K562 (cell line): ENCODE measurements around the gene GSTA5. TPM values are rescaled to one million over a fixed set of nuclear protein-coding genes. Genes with fewer than 3 reads are reported as not detected.
A peak's percentile ranks its signal among the peaks of the same experiment; 100 is the strongest.

Experiments
- ATAC-seq: fragments of 200-7000 bp; cut with Tn5 transposase; 3 replicates; pipeline ENCODE4 v1.9.1; 2020; ENCODE audit warnings: moderate library complexity
- BruUV-seq: library from RNA; stranded (reverse); fragments of 400-500 nt; replicated peaks from 2 replicates; lab custom pipeline; 2021; lab: Mats Ljungman, UMichigan
- CTCF ChIA-PET: fragments of 300-600 bp; formaldehyde crosslinking; extraction: SDS; loops from one replicate; lab custom pipeline; 2021; ENCODE audit warnings: low intra/inter-chr PET ratio; lab: Yijun Ruan, JAX
- POLR2A ChIA-PET: fragments of 300-600, 350-650 bp; sonication (Branson Sonifier 250); formaldehyde crosslinking; extraction: SDS; loops from one replicate; lab custom pipeline; 2021; ENCODE audit warnings: antibody characterized with exemption, inconsistent platforms; lab: Yijun Ruan, JAX
- DNase-seq, 4 experiments: peaks; one replicate each; pipeline versions ENCODE4 v3.0.0 to v3.0.0-alpha.2; 2011 to 2018; ENCODE audit warnings: low spot score in 3 of 4, mixed read lengths in 3 of 4; ENCODE audit errors: extremely low read depth in 1 of 4
- FAIRE-seq: peaks from 2 replicates; lab custom pipeline; 2011; peaks lifted over from hg19 to GRCh38; lab: Jason Lieb, UNC
- H2AFZ ChIP-seq: 2 replicates; pipeline ENCODE4 v1.6.0; 2011; ENCODE audit warnings: low read depth, low read length, control low read depth, inconsistent platforms
- H3K27ac ChIP-seq: fragments of 200-600 bp; 3 replicates; pipeline ENCODE4 v1.8.0; 2011; ENCODE audit warnings: low read depth, mild to moderate bottlenecking, control low read depth, inconsistent platforms, low read length, moderate library complexity, mixed read lengths; ENCODE audit errors: extremely low read depth
- H3K27me3 ChIP-seq, 2 experiments: fragments of 300-600 bp in 1 of 2; 2 replicates in 1 of 2; 3 replicates in 1 of 2; pipeline versions ENCODE4 v1.6.0 to v1.8.0; 2011; ENCODE audit warnings: inconsistent platforms in 2 of 2, low read length in 2 of 2, mild to moderate bottlenecking in 1 of 2, mixed read lengths in 1 of 2, moderate library complexity in 1 of 2; ENCODE audit not compliant: control insufficient read depth in 2 of 2, insufficient read depth in 2 of 2
- H3K36me3 ChIP-seq: fragments of 300-600 bp; 3 replicates; pipeline ENCODE4 v1.8.0; 2011; ENCODE audit warnings: mild to moderate bottlenecking, low read length, inconsistent platforms; ENCODE audit not compliant: control insufficient read depth, insufficient read depth
- H3K4me1 ChIP-seq, 2 experiments: fragments of 200-600 bp in 1 of 2; replicated peaks in 1 of 2; 2 replicates in 1 of 2; 3 replicates in 1 of 2; pipeline versions ENCODE4 v1.5.1 to v1.8.0; 2011; ENCODE audit warnings: inconsistent platforms in 2 of 2, low read length in 2 of 2, mild to moderate bottlenecking in 1 of 2, mixed read lengths in 1 of 2, moderate library complexity in 1 of 2; ENCODE audit not compliant: control insufficient read depth in 2 of 2, insufficient read depth in 2 of 2
- H3K4me2 ChIP-seq: 2 replicates; pipeline ENCODE4 v1.6.1; 2011; ENCODE audit warnings: low read length, control low read depth, inconsistent platforms, mixed read lengths; ENCODE audit not compliant: insufficient read depth
- H3K4me3 ChIP-seq: fragments of 200-600 bp; sonication (generic), shearing (Covaris generic); 2 replicates; pipeline ENCODE4 v1.5.1; 2016; ENCODE audit warnings: control low read depth, inconsistent platforms
- H3K79me2 ChIP-seq: fragments of 200-600 bp; 3 replicates; pipeline ENCODE4 v1.8.0; 2011; ENCODE audit warnings: low read length, inconsistent platforms; ENCODE audit not compliant: control insufficient read depth, insufficient read depth
- H3K9ac ChIP-seq, 2 experiments: 2 replicates each; pipeline versions ENCODE4 v1.6.0 to v1.6.1; 2011; ENCODE audit warnings: low read depth in 2 of 2, low read length in 2 of 2, control low read depth in 1 of 2, inconsistent platforms in 1 of 2, mild to moderate bottlenecking in 1 of 2, mixed read lengths in 1 of 2; ENCODE audit not compliant: insufficient read depth in 1 of 2
- H3K9me1 ChIP-seq: one replicate; pipeline ENCODE4 v1.6.0; 2011; ENCODE audit warnings: inconsistent platforms, mild to moderate bottlenecking, low read length, moderate library complexity; ENCODE audit not compliant: control insufficient read depth, insufficient read depth
- H3K9me3 ChIP-seq: replicated peaks from 2 replicates; pipeline ENCODE4 v1.5.1; 2011; ENCODE audit warnings: low read depth, low read length, inconsistent platforms; ENCODE audit not compliant: control insufficient read depth, insufficient read depth
- H4K20me1 ChIP-seq: replicated peaks from 2 replicates; pipeline ENCODE4 v1.6.1; 2011; ENCODE audit warnings: low read length, inconsistent platforms, mixed read lengths; ENCODE audit not compliant: control insufficient read depth, insufficient read depth
- CHAMP1 ChIP-seq: fragments of 450-650 bp; IDR thresholded peaks from 2 replicates; pipeline ENCODE4 v1.6.1; 2016; ENCODE audit warnings: mild to moderate bottlenecking
- FOSL1 ChIP-seq: fragments of 200-800 bp; sonication (Bioruptor generic); conservative IDR thresholded peaks from 2 replicates; pipeline ENCODE4 v1.6.1; 2016; ENCODE audit warnings: missing genetic modification characterization, missing compliant biosample characterization
- HDAC1 ChIP-seq, 2 experiments: fragments of 450-650 bp; IDR thresholded peaks; 2 replicates each; pipeline ENCODE4 v1.6.1; 2016 to 2017; ENCODE audit warnings: inconsistent platforms in 1 of 2, mild to moderate bottlenecking in 1 of 2, moderate library complexity in 1 of 2
- KAT8 ChIP-seq: fragments of 450-650 bp; IDR thresholded peaks from 2 replicates; pipeline ENCODE4 v1.6.1; 2016; ENCODE audit warnings: low read depth, mild to moderate bottlenecking
- MLLT1 ChIP-seq, 2 experiments: fragments of 450-650 bp; IDR thresholded peaks; 2 replicates each; pipeline ENCODE4 v1.6.1; 2016
- POLR2B ChIP-seq: fragments of 450-650 bp; IDR thresholded peaks from 2 replicates; pipeline ENCODE4 v1.6.1; 2018; ENCODE audit warnings: low read depth; ENCODE audit not compliant: partially characterized antibody
- RB1 ChIP-seq: fragments of 450-650 bp; IDR thresholded peaks from 2 replicates; pipeline ENCODE4 v1.6.1; 2017; ENCODE audit warnings: low read depth, mild to moderate bottlenecking
- RCOR1 ChIP-seq, 2 experiments: IDR thresholded peaks; 2 replicates each; pipeline ENCODE4 v1.6.1; 2012; ENCODE audit warnings: low read depth in 2 of 2, low read length in 2 of 2, borderline replicate concordance in 1 of 2, improper control_type of control experiment in 1 of 2
- SNIP1 ChIP-seq: fragments of 450-650 bp; IDR thresholded peaks from 2 replicates; pipeline ENCODE4 v1.7.1; 2017; ENCODE audit warnings: low read depth, mild to moderate bottlenecking
- TEAD4 ChIP-seq, 2 experiments: sonication (generic) in 1 of 2; formaldehyde crosslinking in 1 of 2; IDR thresholded peaks; 2 replicates each; pipeline versions ENCODE4 v1.6.1 to v1.8.0; 2012 to 2022; ENCODE audit warnings: borderline replicate concordance in 1 of 2, inconsistent platforms in 1 of 2, low read length in 1 of 2, mild to moderate bottlenecking in 1 of 2, missing genetic modification reagents in 1 of 2
- UBTF ChIP-seq, 2 experiments: IDR thresholded peaks; 2 replicates each; pipeline ENCODE4 v1.6.1; 2012; ENCODE audit warnings: improper control_type of control experiment in 2 of 2, low read depth in 2 of 2, low read length in 2 of 2, borderline replicate concordance in 1 of 2
- ZC3H8 ChIP-seq: fragments of 450-650 bp; IDR thresholded peaks from 2 replicates; pipeline ENCODE4 v1.6.1; 2017
- ZHX1 ChIP-seq: fragments of 150-350 bp; conservative IDR thresholded peaks from 2 replicates; pipeline ENCODE4 v1.6.1; 2014; ENCODE audit warnings: low read length
- ZNF444 ChIP-seq: fragments of 250-450 bp; sonication (Bioruptor Pico); IDR thresholded peaks from 2 replicates; pipeline ENCODE4 v1.4.0; 2020; ENCODE audit warnings: mild to moderate bottlenecking, moderate library complexity
- WGBS: fragments of 100-300 bp; shearing (Covaris generic); methylation state at CpG from one replicate; pipeline ENCODE4 v1.1.6; 2016; ENCODE audit warnings: low coverage, mixed read lengths; ENCODE audit not compliant: insufficient coverage; ENCODE audit errors: missing lambda C conversion rate; 5-methylcytosine and 5-hydroxymethylcytosine counted together
- in situ Hi-C: fragments of 300-500 bp; cut with MboI; formaldehyde crosslinking; loops from 4 replicates; pipeline ENCODE4 v1.15.0; 2018; ENCODE audit warnings: inconsistent platforms, mixed read lengths
- intact Hi-C: fragments of 100-400 bp; cut with micrococcal nuclease; formaldehyde crosslinking; loops from 2 replicates; pipeline ENCODE4 v1.14.2; 2022
- polyA plus RNA-seq, 8 experiments: library from polyadenylated mRNA; depleted of rRNA in 4 of 8; stranded (reverse) in 5 of 8; unstranded in 3 of 8; fragments of >200 nt; fragmentation: Nextera tagmentation in 2 of 8; fragmentation: Illumina TruSeq in 1 of 8; extraction: Ambion mirVana in 2 of 8; extraction: Trizol in 1 of 8; gene quantifications; 2 replicates each; pipeline versions ENCODE4 v1.2.1 to v1.2.3, GENCODE V29; 2011 to 2014; ENCODE audit warnings: inconsistent platforms in 1 of 8, missing spikeins in 1 of 8
- total RNA-seq, 7 experiments: library from RNA; depleted of rRNA in 6 of 7; stranded (reverse); fragments of >200 nt in 6 of 7; fragmentation: Illumina TruSeq in 2 of 7; extraction: Trizol in 2 of 7; gene quantifications; 2 replicates each; pipeline versions ENCODE4 v1.2.1 to v1.2.3, GENCODE V29; 2011 to 2021; ENCODE audit warnings: low replicate concordance in 1 of 7

The GSTA5 gene
- total and polyA plus RNA-seq, 9 of the 15 experiments (the other 6 are each of a cell fraction or from before 2014, with no cell fraction given) = not detected

- no peak overlapping the region for H3K27ac ChIP-seq
- no peak overlapping the region for H2AFZ ChIP-seq
- FAIRE-seq (no peak), ATAC-seq (no peak), DNase-seq (no peak)
- 3% methylated on average over 3 of the region's 3 CpGs for WGBS
- POLR2A ChIA-PET = no interaction called here
- peaks cover 8 to 15% of the 10 kb centered on the region in 2 experiments; a peak in 1 of 5 replicates for H3K27me3 ChIP-seq
- H3K4me1 ChIP-seq = no peaks in the 10 kb centered on the region; a peak in 1 of 5 replicates
- H3K4me2 ChIP-seq = no peak overlapping the region
- intact Hi-C loops = no loop called here
- no peaks in the 10 kb centered on the region for H4K20me1 ChIP-seq
- no peaks in the 10 kb centered on the region for H3K9me1 ChIP-seq
- H3K9ac ChIP-seq = no peak overlapping the region
- no peaks in the 10 kb centered on the region for H3K9me3 ChIP-seq
- CTCF ChIA-PET = interaction anchor here (0.6 kb wide), 1 partner anchor 301 kb away, joined by 3 read pairs; no protein-coding TSS in a partner anchor
- H3K79me2 ChIP-seq = no peaks in the 10 kb centered on the region
- BruUV-seq = no TSS peak
- in situ Hi-C loops = no loop called here
- no peak overlapping the region for H3K4me3 ChIP-seq
- H3K36me3 ChIP-seq = no peaks in the 10 kb centered on the region
- TF ChIP-seq TEAD4 (IDR thresholded peaks at IDR 0.05; ENCODE audit: low read length) = peak; percentile 35; the same call in 1 of the 2 replicates
- TF ChIP-seq TEAD4 (CRISPR knock-in tag; IDR thresholded peaks at IDR 0.05; ENCODE audit: borderline replicate concordance) = no peak
- TF ChIP-seq RCOR1 (IDR thresholded peaks at IDR 0.05; ENCODE audit: borderline replicate concordance in 1 of 2, low read depth in 2 of 2, low read length in 2 of 2) = peak in 1 of 2 experiments; percentile 82; a peak in 1 of 4 replicates
- peak; percentile 93 for TF ChIP-seq FOSL1 (tag)
- no peak for TF ChIP-seq ZHX1
- no peak for TF ChIP-seq UBTF (IDR thresholded peaks at IDR 0.05; ENCODE audit: borderline replicate concordance in 1 of 2, low read depth in 2 of 2, low read length in 2 of 2)
- no peak for TF ChIP-seq KAT8
- no peak for TF ChIP-seq MLLT1 (IDR thresholded peaks at IDR 0.05)
- no peak for TF ChIP-seq CHAMP1
- TF ChIP-seq ZNF444 = no peak
- no peak for TF ChIP-seq ZC3H8
- TF ChIP-seq HDAC1 (IDR thresholded peaks at IDR 0.05) = 0 out of 4 replicates have a peak, but pooled peaks of 1 of the 2 experiments have one; percentile 16
- TF ChIP-seq POLR2B = no peak
- no peak for TF ChIP-seq RB1
- no peak for TF ChIP-seq SNIP1
Measured at GRCh38 chr6:52877168-52877567, 36.6 kb upstream of the GSTA5 start.
